Keratinocyte (primary cell): Measurements from ENCODE around the gene PIWIL4.

Experiments used
- EZH2 ChIP-seq: IDR thresholded peaks from one replicate; pipeline ENCODE4 v1.6.1; 2012; ENCODE audit warnings: inconsistent platforms, mild to moderate bottlenecking, low read length, moderate library complexity
- TF ChIP-seq, protein P1 (sequence below), 3 experiments: IDR thresholded peaks in 1 of 3; conservative IDR thresholded peaks in 1 of 3; optimal IDR thresholded peaks in 1 of 3; 2 replicates in 2 of 3; 3 replicates in 1 of 3; pipeline versions ENCODE3 to v1.5.1; 2011; ENCODE audit warnings: low read length in 3 of 3, mild to moderate bottlenecking in 3 of 3, moderate library complexity in 2 of 3, control low read depth in 1 of 3, inconsistent platforms in 1 of 3; ENCODE audit not compliant: insufficient read depth in 2 of 3; ENCODE audit errors: extremely low read depth in 1 of 3

DNA sequence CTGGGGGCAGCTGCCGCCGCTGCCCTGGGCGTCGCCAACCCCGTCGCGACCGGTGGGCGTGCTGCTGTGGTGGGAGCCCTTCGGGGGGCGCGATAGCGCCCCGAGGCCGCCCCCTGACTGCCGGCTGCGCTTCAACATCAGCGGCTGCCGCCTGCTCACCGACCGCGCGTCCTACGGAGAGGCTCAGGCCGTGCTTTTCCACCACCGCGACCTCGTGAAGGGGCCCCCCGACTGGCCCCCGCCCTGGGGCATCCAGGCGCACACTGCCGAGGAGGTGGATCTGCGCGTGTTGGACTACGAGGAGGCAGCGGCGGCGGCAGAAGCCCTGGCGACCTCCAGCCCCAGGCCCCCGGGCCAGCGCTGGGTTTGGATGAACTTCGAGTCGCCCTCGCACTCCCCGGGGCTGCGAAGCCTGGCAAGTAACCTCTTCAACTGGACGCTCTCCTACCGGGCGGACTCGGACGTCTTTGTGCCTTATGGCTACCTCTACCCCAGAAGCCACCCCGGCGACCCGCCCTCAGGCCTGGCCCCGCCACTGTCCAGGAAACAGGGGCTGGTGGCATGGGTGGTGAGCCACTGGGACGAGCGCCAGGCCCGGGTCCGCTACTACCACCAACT, 22.4 kb upstream of the PIWIL4 start:
- TF ChIP-seq, protein P1, sequence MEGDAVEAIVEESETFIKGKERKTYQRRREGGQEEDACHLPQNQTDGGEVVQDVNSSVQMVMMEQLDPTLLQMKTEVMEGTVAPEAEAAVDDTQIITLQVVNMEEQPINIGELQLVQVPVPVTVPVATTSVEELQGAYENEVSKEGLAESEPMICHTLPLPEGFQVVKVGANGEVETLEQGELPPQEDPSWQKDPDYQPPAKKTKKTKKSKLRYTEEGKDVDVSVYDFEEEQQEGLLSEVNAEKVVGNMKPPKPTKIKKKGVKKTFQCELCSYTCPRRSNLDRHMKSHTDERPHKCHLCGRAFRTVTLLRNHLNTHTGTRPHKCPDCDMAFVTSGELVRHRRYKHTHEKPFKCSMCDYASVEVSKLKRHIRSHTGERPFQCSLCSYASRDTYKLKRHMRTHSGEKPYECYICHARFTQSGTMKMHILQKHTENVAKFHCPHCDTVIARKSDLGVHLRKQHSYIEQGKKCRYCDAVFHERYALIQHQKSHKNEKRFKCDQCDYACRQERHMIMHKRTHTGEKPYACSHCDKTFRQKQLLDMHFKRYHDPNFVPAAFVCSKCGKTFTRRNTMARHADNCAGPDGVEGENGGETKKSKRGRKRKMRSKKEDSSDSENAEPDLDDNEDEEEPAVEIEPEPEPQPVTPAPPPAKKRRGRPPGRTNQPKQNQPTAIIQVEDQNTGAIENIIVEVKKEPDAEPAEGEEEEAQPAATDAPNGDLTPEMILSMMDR (optimal IDR thresholded peaks at IDR 0.05 in 1 of 3, IDR thresholded peaks at IDR 0.05 in 1 of 3, conservative IDR thresholded peaks at IDR 0.05 in 1 of 3; ENCODE audit: extremely low read depth in 1 of 3, insufficient read depth in 2 of 3, low read length in 3 of 3), result no peak
- TF ChIP-seq EZH2, result no peak
